Neuron (in vitro differentiated cells): ENCODE measurements around the gene HOXC4.
"Not testable (repeated sequence)": the region's sequence is repeated elsewhere in the genome, so short reads cannot be mapped to it uniquely, and the experiment has no call there.

Experiments
- H2AFZ ChIP-seq: one replicate; pipeline ENCODE4 v1.6.1; 2013; ENCODE audit warnings: low read depth, mild to moderate bottlenecking, inconsistent platforms, low read length, moderate library complexity
- H3K27me3 ChIP-seq: one replicate; pipeline ENCODE4 v1.6.1; 2013; ENCODE audit warnings: low read length; ENCODE audit not compliant: insufficient read depth
- H3K36me3 ChIP-seq: one replicate; pipeline ENCODE4 v1.6.1; 2013; ENCODE audit warnings: low read length; ENCODE audit not compliant: insufficient read depth
- H3K4me1 ChIP-seq: one replicate; pipeline ENCODE4 v1.6.1; 2013; ENCODE audit warnings: low read length; ENCODE audit not compliant: insufficient read depth
- H3K4me3 ChIP-seq: 2 replicates; pipeline ENCODE4 v1.5.1; 2013; ENCODE audit warnings: mild to moderate bottlenecking, low read length, moderate library complexity
- H3K9me3 ChIP-seq: one replicate; pipeline ENCODE4 v1.6.1; 2013; ENCODE audit warnings: low read length

HOXC4 gene

DNA sequence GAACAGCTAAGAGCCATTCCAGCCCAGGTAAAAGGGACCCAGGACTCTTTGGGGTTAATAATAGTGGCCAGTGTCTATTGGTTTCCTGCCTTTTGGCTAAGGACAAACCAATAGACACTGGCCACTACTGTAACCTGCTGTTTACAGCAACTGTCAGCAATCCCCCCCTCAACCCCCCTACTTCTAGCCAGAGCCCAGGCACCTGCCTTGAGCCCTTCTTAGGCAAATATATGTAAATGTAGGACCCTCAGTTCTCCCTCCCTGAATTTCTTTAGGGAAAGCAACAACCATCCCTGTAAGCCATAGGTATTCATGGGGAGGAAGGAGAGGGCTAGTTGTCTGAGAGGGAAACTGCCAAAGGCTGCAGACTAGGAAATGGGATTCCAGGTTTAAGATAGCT lies 22.3 kb downstream of the HOXC4 start:
- H3K4me3 ChIP-seq = no peak overlapping the region
- H2AFZ ChIP-seq = no peak overlapping the region
- no peaks in the 10 kb centered on the region for H3K4me1 ChIP-seq
- H3K36me3 ChIP-seq = no peaks in the 10 kb centered on the region
- peaks cover 50% of the 10 kb centered on the region for H3K27me3 ChIP-seq
- peaks cover 1% of the 10 kb centered on the region for H3K9me3 ChIP-seq

DNA sequence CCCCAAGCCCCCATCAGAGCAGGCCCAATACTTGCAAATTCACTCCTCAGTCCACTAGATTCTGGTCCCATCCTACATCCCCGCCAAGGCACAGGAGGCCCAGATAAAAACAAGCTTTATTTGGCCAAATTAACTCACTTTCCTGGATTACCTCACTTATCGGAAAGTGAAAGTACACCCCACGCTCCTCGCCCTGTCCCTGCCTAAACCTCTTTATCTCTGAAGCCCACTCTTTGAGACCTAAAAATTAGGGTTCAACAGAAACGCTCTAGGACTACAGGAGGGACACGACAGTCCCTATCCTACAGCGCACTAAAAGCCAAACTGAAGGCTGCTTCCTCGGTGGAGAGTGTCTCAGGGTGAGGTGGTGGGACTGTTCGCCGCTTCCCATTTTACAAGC lies 24.2 kb downstream of the HOXC4 start:
- peaks cover 62% of the 10 kb centered on the region for H3K27me3 ChIP-seq
- not testable (repeated sequence) for H3K4me1 ChIP-seq, H2AFZ ChIP-seq, H3K4me3 ChIP-seq, H3K9me3 ChIP-seq, H3K36me3 ChIP-seq

DNA sequence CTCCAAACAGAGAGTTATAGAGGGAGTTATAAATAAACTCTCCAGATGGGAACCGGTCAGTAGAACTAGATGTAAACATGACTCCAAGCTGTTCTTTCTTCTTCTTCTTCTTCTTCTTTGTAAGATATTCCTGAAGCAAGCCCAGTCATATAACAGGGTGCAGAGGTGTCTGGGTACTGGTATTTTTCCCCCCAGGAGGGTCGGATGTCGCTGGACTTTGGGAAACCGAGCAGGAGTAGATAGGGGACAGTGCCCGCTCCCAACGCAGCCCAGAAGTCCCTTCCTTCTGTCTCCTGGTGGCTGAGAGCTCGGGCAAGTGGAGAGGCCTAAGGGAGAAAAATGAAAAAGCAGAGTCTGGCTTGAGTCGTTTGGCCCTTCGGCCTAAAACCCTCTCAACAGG lies 25.5 kb downstream of the HOXC4 start:
- H3K27me3 ChIP-seq = peaks cover 70% of the 10 kb centered on the region
- not testable (repeated sequence) for H3K36me3 ChIP-seq, H3K4me1 ChIP-seq, H3K4me3 ChIP-seq, H2AFZ ChIP-seq, H3K9me3 ChIP-seq

DNA sequence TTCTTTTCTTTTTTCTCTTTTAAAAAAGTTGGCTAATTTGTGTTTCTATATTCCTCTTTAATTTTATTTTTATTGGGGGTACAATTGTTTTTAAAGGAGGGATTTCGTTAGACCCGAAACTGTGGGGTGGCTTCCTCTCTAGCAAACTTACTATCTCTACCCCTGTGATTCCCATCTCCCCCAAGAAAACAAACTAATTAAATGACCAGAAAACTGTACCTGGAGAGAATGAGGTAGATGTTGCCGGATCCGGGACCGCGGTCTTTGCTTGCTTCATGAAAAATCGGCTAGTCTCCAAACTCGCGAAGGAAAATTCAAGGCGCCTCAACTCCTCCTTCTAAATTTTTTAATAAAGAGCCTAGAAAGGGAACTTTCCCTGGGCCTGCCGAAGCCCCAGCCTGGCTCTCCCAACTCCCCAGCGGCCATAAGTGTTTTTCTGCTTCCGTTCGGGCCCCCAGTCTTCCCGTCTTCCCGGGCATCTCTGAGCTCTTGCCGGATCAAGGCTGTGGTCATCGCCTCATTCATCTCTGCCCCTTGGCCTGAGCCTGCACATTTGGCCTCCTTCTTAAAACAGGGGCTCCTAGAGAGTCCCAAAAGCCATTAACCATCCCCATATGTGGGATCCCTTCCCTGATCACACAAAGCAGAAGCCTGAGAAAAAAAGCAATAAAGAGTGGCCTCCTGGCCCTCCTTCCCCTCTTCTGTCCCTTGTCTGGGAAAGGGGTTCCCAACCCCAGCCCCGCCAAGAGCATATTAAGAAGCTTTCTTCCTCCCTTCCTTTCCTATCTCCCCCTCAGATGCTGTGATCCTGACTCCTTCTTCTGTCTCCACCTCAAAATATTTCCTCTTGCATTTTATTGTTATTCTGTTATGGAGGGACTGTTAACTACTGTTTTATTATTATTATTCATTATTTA lies 26.6 kb downstream of the HOXC4 start:
- H3K4me1 ChIP-seq, H3K9me3 ChIP-seq, H3K4me3 ChIP-seq, H3K36me3 ChIP-seq, H2AFZ ChIP-seq: not testable (repeated sequence)
- H3K27me3 ChIP-seq = peaks cover 71% of the 10 kb centered on the region

DNA sequence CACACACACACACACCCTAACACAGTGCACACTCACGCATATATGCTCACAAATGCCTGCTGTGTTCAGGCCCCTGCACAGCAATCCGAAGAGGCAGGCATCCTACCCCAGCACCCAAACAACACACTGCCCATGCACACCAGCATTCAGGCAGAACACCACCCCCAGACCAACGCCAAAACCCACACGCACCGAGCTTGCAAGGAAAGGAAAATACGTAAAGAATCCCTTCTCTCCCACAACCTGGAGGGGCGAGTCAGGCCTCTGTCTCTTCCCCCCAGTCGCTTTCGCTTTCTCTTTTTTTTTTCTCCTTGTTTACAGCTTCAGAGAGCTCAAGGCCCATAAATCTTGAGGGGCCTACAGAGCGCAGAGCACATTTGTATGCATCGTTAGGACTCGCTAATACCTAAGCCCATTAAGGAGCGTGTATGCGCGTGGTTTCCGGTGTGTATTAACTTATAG lies 27.4 kb downstream of the HOXC4 start:
- not testable (repeated sequence) for H3K36me3 ChIP-seq, H3K4me3 ChIP-seq, H3K4me1 ChIP-seq, H3K9me3 ChIP-seq, H2AFZ ChIP-seq
- peaks cover 67% of the 10 kb centered on the region for H3K27me3 ChIP-seq

DNA sequence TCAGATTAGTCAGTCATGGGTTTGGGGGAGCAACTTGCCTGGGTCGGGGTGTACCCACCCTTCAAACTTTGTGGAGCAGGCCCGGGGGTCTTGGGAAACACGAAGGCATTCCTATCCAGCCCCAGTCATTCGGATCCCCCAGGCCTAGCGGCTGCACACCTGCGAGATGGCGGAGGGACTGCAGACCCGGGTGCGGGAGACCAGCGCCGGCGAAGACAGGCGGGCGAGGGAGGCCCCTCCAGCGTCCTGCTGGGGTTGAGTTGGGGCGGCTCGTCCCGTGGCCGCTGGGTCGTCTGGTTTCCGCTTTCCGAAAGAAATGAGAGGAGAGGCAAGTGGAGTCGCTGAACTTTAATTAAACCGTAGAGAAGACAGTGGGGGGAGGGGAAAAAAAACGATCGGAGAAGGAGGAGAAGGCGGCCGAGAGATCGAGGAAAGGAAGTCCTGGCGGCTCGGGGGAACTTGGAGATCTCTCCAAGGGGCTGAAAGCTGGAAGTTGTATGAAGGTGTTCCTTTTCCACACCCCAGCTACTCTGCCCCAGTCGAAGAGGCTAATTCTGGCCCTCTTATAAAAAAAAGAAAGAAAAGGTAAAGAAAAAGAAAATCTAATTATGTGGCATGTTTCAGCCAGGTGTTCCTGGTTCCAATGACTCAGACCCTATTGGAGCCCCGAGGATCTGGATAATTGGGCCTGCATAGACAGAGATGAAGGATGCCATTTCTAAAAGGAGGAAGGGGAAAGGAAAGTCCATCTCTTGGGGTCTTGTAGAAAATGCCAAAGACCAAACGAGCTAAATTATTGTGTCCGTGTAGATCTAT lies 28.2 kb downstream of the HOXC4 start:
- not testable (repeated sequence) for H2AFZ ChIP-seq, H3K9me3 ChIP-seq, H3K4me3 ChIP-seq, H3K36me3 ChIP-seq, H3K4me1 ChIP-seq
- peaks cover 66% of the 10 kb centered on the region for H3K27me3 ChIP-seq

DNA sequence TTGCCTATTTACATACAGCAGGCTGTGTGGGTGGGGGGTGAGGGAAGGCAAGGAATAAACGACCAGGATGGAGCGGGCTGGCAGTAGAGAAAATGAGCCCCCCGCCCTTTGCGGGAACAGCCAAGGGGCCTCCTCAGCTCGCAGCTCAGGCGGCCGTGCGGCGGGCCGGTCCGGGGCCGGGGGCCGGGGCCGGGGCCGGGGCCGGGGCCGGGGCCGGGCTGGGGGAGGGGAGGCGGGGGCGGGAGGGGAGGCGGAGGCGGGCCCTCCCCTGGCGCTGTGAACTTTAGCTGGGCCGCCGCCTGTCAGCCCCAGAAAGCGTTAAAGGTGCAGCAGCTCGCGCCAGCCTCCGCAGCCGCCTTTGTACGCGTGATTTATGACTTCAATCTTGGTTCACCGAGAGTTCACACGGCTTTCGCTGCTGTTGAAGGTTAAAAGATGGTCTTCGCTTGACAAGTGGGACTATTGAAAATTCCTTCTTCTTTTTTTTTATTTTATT lies 28.8 kb downstream of the HOXC4 start:
- no peaks in the 10 kb centered on the region for H3K36me3 ChIP-seq
- H3K4me3 ChIP-seq = no peak overlapping the region
- H2AFZ ChIP-seq = no peak overlapping the region
- peaks cover 1% of the 10 kb centered on the region for H3K9me3 ChIP-seq
- peaks cover 61% of the 10 kb centered on the region for H3K27me3 ChIP-seq
- H3K4me1 ChIP-seq = no peaks in the 10 kb centered on the region

DNA sequence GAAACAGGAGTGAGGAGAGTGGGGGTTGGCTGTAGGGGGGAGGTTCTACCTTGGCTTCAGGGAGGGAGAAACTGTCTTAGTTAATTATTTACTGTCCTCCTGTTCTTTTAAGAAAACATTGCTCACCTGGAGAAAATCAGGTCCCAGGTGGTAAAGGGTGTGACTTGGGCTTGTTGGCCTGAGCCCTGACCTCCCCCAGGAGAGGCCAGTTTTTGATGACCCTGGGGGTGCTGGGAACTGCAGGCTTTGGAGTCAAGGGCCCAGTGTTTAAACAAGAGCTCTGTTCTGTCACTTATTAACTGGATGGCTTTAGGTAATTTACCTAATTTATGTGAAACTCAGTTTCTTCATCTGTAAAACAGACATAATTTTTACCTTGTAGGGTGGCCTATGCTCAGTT lies 34.4 kb downstream of the HOXC4 start:
- H3K36me3 ChIP-seq, H3K9me3 ChIP-seq, H3K4me3 ChIP-seq, H2AFZ ChIP-seq, H3K4me1 ChIP-seq: not testable (repeated sequence)
- peaks cover 45% of the 10 kb centered on the region for H3K27me3 ChIP-seq

DNA sequence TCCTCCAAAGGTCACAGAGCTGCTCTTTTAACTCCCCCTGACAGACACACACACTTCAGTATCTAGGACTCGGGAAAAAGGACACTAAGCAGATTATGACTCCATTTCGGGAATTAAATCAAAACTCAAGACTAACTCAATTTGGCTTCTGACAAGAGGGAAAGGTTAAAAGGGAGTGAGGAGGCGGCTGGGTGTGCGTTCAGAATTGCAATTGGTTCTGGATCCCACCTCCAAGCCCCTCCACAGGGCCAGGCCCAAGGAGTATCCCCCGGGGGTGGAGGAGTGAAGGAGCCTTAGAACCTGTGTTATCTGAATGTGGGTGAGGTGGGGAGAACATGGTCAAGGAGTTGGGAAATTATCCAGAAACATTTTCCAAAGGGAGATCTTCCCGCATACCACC lies 35.8 kb downstream of the HOXC4 start:
- not testable (repeated sequence) for H2AFZ ChIP-seq, H3K36me3 ChIP-seq, H3K9me3 ChIP-seq, H3K4me1 ChIP-seq, H3K4me3 ChIP-seq
- peaks cover 39% of the 10 kb centered on the region for H3K27me3 ChIP-seq

DNA sequence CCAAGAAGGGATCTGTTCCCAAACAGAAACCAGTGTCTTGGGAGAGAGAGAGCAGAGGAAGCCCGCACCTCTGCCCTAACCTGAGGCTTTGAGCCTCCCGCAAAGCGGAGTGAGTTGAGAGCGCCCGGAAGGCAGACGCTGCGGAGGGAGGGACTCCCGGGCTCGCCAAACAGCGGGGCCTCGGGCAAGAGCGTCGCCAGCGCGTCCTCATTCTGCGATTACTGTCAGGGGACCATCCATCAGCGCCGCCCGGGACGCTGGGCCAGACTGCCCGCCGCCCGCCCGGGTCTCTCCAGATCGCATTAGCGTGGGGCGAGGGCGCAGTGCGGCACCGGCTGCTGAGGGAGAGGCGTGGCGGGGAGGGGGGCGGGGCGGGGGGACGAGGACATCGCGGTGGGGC lies 36.7 kb downstream of the HOXC4 start:
- not testable (repeated sequence) for H2AFZ ChIP-seq, H3K36me3 ChIP-seq, H3K4me1 ChIP-seq, H3K9me3 ChIP-seq, H3K4me3 ChIP-seq
- H3K27me3 ChIP-seq = peaks cover 35% of the 10 kb centered on the region

DNA sequence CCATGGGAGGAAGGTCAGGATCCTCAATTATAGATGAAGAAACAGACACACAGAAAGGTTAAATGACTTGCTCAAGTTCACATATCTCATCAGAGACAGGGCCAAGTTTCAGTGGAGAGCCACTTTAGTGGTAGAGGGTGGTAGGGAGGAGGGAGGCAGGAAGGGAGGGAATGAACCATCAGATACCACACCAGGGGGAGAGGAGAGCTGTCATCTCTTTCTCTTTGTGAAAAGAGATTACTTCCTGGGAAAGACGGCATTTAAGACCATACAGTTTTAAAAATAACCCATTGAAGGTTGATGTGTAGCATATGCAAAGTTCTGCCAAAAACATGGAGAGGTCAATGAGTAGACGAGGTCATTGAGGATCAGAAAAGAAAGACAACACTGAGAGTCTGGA lies 39.3 kb downstream of the HOXC4 start:
- H3K4me3 ChIP-seq, H3K9me3 ChIP-seq, H3K4me1 ChIP-seq, H2AFZ ChIP-seq, H3K36me3 ChIP-seq: not testable (repeated sequence)
- peaks cover 31% of the 10 kb centered on the region for H3K27me3 ChIP-seq

DNA sequence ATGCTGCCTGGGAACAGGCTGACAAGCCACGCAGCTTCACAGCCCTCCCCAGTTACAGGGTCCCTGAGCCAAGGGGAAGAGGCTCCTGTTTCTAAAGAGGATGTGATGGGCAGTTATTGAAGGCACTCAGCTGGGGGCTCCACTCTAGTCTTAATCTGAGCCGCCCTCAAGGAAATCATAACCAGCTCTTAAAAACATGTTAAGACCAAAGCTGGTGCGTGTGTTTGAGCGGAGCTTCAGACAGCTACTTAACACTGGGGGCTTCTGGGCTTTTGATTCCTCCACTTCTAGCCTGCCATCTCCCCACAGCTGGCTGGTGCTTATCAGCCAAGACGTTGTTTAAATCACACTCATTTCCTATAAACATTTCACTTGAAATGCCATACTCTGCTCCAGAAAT lies 42.3 kb downstream of the HOXC4 start:
- not testable (repeated sequence) for H3K4me1 ChIP-seq, H3K36me3 ChIP-seq, H3K4me3 ChIP-seq, H3K9me3 ChIP-seq, H2AFZ ChIP-seq
- H3K27me3 ChIP-seq = peaks cover 20% of the 10 kb centered on the region

DNA sequence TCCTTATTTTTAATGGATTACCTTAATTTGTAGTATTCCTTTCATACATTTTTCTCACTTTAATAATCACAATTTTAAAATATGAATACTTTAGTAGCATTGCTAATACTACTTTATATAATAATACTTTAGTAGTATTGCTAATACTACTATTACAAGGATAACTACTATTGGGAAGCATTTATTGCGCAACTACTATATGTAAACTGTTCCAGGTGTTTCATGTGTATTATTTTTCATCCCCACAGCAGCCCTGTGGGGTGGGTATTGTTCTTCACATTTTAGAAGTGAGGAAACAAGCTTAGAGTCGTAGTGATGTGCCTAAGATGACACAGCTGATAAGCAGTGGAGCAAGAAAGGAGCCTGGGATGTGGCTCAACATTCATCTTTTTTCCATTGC lies 45.0 kb downstream of the HOXC4 start:
- not testable (repeated sequence) for H3K9me3 ChIP-seq, H3K4me1 ChIP-seq, H3K36me3 ChIP-seq, H2AFZ ChIP-seq, H3K4me3 ChIP-seq
- peaks cover 23% of the 10 kb centered on the region for H3K27me3 ChIP-seq
